Daoy (cell line): Measurements from ENCODE around the gene ATG10. TPM values are rescaled to one million over a fixed set of nuclear protein-coding genes. Genes with fewer than 3 reads are reported as not detected.

Experiments
- DNase-seq: peaks from one replicate; pipeline ENCODE4 v3.0.0-alpha.2; 2015; ENCODE audit warnings: low read depth
- total RNA-seq: library from RNA; depleted of rRNA; stranded (reverse); fragments of >200 nt; shearing (Covaris generic); gene quantifications from 2 replicates; pipeline ENCODE4 v1.2.3, GENCODE V29; 2014

Gene ATG10
- total RNA-seq, 1 experiment from 2014 or later = 28.9 TPM

DNA sequence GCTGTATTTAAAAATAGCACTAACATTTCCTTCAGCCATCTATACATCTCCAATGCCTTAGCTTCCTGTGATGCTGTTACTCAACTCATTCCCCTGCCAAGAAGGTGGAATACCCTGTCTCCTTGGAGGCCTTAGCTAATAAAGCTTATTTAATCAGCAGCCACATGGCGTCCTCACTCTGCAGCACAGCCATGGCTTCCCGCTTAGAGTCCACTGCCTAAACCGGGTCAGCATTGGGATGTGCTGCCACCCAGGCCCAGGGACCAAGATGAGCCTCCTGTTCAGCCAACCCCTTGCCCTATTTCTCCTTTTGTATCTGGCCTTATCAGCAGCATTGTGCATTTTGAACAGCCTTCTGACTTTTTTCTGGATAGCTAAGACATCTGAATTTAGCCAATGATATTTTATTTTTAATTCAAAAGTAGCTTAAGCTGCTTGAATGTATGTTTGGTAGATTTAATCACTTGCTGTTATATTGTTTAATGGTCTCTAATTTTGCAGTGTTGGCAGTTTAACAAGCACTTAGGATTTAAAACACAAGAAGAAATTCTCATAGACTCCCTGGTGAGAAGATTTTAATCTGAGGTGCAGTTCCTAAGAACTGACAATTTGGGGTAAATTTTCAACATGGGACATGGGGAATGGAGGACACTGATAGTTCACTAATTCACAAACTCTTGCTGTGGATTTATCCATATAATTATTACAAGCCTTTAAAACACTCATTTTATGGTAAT is 193.3 kb downstream of the ATG10 start:
- DNase-seq = peak; percentile 56

DNA sequence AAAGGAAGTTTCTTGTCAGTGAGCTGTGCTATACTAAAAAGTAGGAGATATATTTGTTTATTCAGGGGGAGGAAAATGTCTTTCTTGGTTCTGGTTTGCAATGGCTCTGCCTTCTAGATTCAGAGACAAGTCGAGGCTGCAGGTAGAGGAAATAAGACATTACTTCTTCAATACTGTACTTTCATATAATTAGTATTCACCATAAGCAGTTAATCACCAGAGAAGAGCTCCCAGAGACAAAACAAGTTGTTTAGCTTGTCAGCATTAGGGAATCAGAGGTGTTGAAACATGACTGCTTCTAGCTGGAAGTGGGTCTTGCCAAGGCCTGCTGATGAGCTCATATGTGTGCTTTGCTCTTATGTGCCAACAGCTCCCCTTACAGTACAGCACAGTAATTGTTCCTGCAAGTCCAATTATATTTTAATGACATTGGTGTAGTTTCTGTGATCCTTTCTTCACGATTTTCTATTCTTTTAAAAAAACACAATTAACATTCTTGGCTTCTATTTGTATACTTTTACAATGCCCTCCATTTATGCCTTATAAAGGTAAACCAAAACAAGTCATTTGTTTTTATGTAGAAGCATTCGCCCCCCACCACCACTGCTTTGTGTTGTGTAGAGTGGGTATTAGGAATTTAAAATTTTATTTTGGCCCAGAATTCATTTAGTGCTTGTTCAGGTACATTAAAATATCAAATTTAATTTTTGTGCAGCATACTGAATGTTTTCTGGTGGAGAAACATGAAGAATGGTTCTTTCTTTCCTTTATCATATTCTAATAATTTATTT is 194.1 kb downstream of the ATG10 start:
- peak; percentile 87 for DNase-seq

- no peak for DNase-seq
Measured at GRCh38 chr5:82167372-82167935, 195.6 kb downstream of the ATG10 start.

- no peak for DNase-seq
Measured at GRCh38 chr5:82168294-82168693, 196.5 kb downstream of the ATG10 start.

DNA sequence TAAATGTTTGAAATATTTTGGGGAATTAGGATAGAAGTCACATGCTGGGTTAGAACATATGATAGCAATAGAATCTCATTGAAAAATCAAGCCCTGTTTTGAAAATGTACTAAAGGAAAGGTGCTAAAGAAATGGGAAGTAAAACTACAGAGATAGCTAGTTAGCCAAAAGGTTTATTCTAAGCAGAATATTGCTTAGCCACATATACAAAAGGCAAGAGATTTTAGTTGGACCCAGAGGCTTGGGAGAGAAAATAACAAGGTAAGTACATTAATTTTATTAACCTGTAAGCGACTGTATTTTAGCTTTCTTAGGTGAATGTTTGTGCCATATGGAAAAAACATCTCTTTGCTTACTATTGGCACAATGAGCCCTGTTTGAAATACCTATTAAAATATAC is 198.1 kb downstream of the ATG10 start:
- no peak for DNase-seq

DNA sequence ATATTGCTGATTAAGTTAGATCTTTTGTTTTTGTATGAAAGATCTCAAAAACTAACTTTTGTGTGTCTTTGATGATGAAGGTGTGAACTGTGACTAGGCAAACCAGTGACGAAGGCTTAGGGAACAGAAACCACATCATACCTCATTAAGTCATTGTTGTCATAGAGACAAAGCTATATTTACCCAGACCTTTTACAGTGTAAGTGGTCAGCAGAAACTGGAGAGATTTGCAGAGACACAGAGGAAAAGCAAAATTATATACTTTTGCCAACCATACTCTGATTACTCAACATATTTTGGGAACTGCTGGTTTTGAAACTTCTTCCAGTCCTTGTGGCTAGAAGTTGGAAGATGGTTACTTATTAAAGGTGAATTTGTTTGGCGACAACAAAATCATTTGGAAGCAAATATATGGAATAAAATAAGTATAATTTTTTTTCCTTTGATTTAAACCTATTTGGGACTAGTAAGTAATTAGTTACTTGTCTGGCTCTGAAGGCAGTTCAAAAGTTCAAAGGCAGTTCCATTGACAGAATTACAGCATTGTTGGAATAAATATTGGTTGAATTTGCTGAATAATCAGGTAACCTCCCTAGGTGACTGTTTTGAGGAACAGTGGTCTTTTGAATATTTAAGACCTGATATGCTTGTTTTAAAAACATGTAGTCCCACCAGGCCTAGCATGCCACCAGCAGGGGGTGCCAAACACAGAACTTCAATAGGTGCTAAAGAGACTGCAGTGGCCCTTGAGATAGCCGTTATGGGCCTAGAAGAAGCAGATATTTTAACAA is 202.5 kb downstream of the ATG10 start:
- DNase-seq = peak; percentile 67

- DNase-seq = no peak
Measured at GRCh38 chr5:82174919-82175219, 203.0 kb downstream of the ATG10 start.

GRCh38 chr5:82176115-82176814 is 204.4 kb downstream of the ATG10 start:
- no peak for DNase-seq

DNA sequence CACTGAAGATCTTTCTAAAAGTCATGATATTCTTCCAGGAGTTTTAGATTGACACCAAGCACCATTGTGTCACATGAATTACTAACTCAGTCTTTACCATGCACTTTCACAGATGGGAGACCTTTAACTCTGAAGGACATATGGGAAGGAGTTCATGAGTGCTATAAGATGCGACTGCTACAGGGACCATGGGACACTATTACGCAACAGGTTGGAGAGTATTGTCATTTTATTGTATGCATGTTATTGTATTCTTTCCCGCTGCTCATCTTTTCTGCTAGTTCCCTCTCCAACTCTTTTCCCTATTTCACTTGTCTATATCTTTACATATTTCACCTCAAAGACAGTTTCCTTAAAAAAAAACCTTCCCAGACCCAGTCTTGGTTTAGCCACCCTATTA is 206.6 kb downstream of the ATG10 start:
- DNase-seq = no peak

DNA sequence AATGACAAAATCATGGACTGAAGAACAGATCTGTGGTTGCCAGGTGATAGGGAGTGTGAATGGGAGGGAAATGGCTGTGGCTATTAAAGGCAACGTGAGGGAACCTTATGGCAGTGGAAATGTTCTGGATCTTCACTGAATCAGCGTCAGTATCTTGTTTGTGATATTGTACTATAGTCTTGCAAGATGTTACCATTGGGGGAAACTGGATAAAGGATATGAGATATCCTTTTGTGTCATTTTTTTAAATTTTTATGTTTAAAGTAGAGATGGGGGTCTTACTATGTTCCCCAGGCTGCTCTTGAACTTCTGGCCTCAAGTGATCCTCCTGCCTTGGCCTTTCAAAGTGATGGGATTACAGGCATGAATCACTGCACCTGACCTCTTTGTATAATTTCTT is 210.8 kb downstream of the ATG10 start:
- DNase-seq = no peak

- DNase-seq = no peak
Measured at GRCh38 chr5:82183828-82184227, 212.0 kb downstream of the ATG10 start.

- no peak for DNase-seq
Measured at GRCh38 chr5:82185851-82186250, 214.0 kb downstream of the ATG10 start.

DNA sequence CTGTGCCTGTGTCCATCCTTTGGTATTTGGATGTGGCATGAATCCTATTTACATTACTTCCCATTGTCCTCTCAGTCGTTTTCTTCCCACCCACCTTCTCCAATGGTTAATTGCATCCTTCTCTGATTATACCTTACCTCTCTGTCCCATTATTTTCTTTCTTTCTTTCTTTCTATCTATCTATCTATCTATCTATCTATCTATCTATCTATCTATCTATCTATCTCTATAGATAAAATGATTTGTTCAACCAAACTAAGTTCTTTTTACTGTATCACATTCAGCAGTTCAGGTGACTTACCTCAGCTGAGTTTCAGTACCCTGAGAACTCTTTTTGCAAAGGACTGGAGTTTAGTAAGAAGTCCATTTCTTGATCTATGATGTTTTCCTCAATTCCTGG is 225.7 kb downstream of the ATG10 start:
- DNase-seq = no peak

DNA sequence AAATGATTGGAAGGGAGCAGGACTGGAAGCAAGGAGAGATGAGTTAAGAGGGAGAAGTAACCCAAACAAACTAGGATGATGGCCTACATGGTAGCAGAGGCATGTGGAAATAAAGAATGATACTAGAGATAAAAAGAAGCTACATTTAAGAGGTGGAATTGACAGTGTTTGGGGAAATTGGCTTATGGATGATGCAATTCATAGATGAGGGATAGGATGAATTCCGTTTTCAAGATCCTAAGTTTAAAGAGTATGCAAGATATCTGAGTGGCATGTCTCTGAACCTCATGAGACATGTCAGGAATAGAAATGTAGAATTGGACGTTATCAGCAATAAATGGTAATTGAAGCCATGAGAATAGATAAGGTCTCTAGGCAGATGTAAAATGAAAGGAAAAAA is 232.7 kb downstream of the ATG10 start:
- no peak for DNase-seq

DNA sequence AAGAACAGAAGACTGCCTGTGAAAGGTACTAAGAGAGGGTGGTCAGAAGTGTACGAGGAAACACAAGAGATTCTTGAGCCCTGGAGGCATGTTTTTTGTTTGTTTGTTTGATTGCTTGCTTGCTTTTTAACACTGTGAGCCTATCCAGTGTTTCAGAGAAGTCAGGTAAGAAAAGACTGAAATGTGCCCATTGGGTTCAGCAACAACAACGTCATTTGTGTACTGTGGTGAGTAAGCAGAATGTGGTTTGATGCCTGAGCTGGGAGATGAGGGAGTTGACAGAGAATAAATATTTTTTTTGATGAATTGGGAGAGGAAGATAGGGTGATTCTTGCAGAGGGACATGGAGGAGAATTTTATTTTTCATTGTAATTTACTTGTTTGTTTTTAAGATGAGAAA is 233.2 kb downstream of the ATG10 start:
- no peak for DNase-seq

GRCh38 chr5:82208371-82208770 is 236.5 kb downstream of the ATG10 start:
- DNase-seq = no peak

DNA sequence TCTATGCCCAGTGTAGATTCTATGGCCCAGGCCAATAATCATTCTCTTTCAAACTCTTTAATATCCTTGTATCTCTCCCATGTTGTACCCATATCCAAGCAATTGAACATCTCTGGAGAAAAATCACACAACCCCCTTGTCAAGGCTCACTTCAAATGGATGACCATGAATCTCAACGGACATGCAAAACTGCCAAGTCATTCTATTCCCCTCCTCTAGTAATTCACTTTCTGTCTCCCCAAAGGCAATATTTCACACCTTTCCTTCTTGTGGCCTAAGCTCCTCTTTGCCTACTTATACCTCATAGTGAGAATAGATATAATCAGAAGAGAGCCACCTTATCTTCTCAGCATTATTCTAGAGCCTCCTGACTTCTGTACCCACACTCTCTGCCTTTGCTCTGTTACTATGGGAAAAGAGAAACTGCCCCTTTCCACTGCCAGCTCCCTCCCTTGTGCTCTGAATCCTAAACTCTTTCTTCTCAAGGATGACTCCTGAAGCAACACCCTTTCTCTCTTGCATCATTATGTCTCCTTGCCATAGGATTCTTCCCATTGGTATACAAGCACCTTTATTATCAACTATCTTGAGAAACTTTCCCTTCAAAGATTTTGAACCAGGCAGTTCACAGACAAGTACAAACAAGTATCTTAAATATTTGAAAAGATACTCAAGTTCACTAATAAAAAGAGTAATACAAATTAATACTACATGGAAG is 240.2 kb downstream of the ATG10 start:
- no peak for DNase-seq

GRCh38 chr5:82217917-82218316 is 246.1 kb downstream of the ATG10 start:
- DNase-seq = no peak

GRCh38 chr5:82218374-82219156 is 246.7 kb downstream of the ATG10 start:
- DNase-seq = no peak

GRCh38 chr5:82221020-82221419 is 249.2 kb downstream of the ATG10 start:
- DNase-seq = no peak
